HL-60 (cell line): ENCODE data around the gene ANAPC1.

Experiments
- DNase-seq, 2 experiments: peaks; one replicate each; pipeline ENCODE4 v3.0.0-alpha.2; 2010 to 2020; ENCODE audit warnings: low read depth in 1 of 2, low spot score in 1 of 2
- H3K27ac ChIP-seq: fragments of 250-450 bp; sonication (Bioruptor Pico); replicated peaks from 2 replicates; pipeline ENCODE4 v1.5.1; 2020; ENCODE audit warnings: mild to moderate bottlenecking, moderate library complexity
- H3K27me3 ChIP-seq: fragments of 250-450 bp; sonication (Bioruptor Pico); 2 replicates; pipeline ENCODE4 v1.5.1; 2021; ENCODE audit warnings: mild to moderate bottlenecking, moderate library complexity; ENCODE audit not compliant: insufficient read depth, poor library complexity, severe bottlenecking
- H3K4me3 ChIP-seq: replicated peaks from 2 replicates; pipeline ENCODE4 v1.5.1; 2011; ENCODE audit warnings: mild to moderate bottlenecking, control low read depth, low read length; ENCODE audit not compliant: insufficient read depth
- CTCF ChIP-seq: IDR thresholded peaks from one replicate; pipeline ENCODE4 v1.5.1; 2011; ENCODE audit warnings: low read length, control low read depth, inconsistent platforms; ENCODE audit not compliant: insufficient read depth
- GABPA ChIP-seq: IDR thresholded peaks from 2 replicates; pipeline ENCODE4 v1.6.1; 2012; ENCODE audit warnings: low read depth
- POLR2AphosphoS5 ChIP-seq: IDR thresholded peaks from 2 replicates; pipeline ENCODE4 v1.6.1; 2012; ENCODE audit warnings: low read depth
- REST ChIP-seq: IDR thresholded peaks from 2 replicates; pipeline ENCODE4 v1.6.1; 2012; ENCODE audit warnings: low read depth; ENCODE audit not compliant: insufficient replicate concordance
- SPI1 ChIP-seq: IDR thresholded peaks from 2 replicates; pipeline ENCODE4 v1.6.1; 2012; ENCODE audit warnings: low read depth, mild to moderate bottlenecking, borderline replicate concordance

Gene ANAPC1

GRCh38 chr2:111903516-111903915 lies 19.5 kb upstream of the ANAPC1 start:
- H3K4me3 ChIP-seq, result no peak overlapping the region
- DNase-seq, result no peak
- H3K27me3 ChIP-seq, result peaks cover 23% of the 10 kb centered on the region
- H3K27ac ChIP-seq, result no peak overlapping the region
- no peak for TF ChIP-seq POLR2AphosphoS5
- TF ChIP-seq GABPA, result no peak
- TF ChIP-seq REST, result no peak
- no peak for TF ChIP-seq SPI1
- TF ChIP-seq CTCF, result no peak

GRCh38 chr2:111900859-111901258 lies 16.9 kb upstream of the ANAPC1 start:
- no peak overlapping the region for H3K27ac ChIP-seq
- no peak overlapping the region for H3K4me3 ChIP-seq
- TF ChIP-seq REST (no peak), SPI1 (no peak), POLR2AphosphoS5 (no peak), CTCF (peak; percentile 24), GABPA (no peak)
- peaks cover 23% of the 10 kb centered on the region for H3K27me3 ChIP-seq
- DNase-seq, result peak in 1 of 2 experiments; percentile 40

- Histone ChIP-seq H3K4me3 (peak overlapping the region; percentile 59), H3K27me3 (peaks cover 23% of the 10 kb centered on the region), H3K27ac (no peak overlapping the region)
- no peak for TF ChIP-seq GABPA
- no peak for TF ChIP-seq REST
- TF ChIP-seq POLR2AphosphoS5, result no peak
- no peak for TF ChIP-seq SPI1
- TF ChIP-seq CTCF, result no peak
- DNase-seq, result no peak
These were observed 14.9 kb upstream of the ANAPC1 start for GRCh38 chr2:111898703-111899514.
